Activated T-helper 17 cell treated with anti-CD3 and anti-CD28 coated beads, Interleukin-2, amount 50 U/mL, for 72 hours (primary cell): ENCODE results near the gene SPHK2. TPM values are rescaled to one million over a fixed set of nuclear protein-coding genes. Genes with fewer than 3 reads are reported as not detected.

Experiments
- ATAC-seq: fragments of 150-1000 bp; cut with Tn5 transposase; replicated peaks from 2 replicates; pipeline ENCODE4 v1.10.0; 2021; ENCODE audit warnings: mild to moderate bottlenecking, moderate library complexity
- H3K27ac Mint-ChIP-seq: one replicate; pipeline ENCODE4 v1.8.0; 2022; ENCODE audit warnings: mixed read lengths
- H3K27me3 Mint-ChIP-seq: one replicate; pipeline ENCODE4 v1.8.0; 2022; ENCODE audit warnings: mixed read lengths
- H3K36me3 Mint-ChIP-seq: one replicate; pipeline ENCODE4 v1.8.0; 2022; ENCODE audit warnings: low read depth, mild to moderate bottlenecking, mixed read lengths
- H3K4me1 Mint-ChIP-seq: one replicate; pipeline ENCODE4 v1.8.0; 2022; ENCODE audit warnings: mixed read lengths
- H3K4me3 Mint-ChIP-seq: one replicate; pipeline ENCODE4 v1.8.0; 2022; ENCODE audit warnings: mild to moderate bottlenecking, mixed read lengths
- H3K9me3 Mint-ChIP-seq: one replicate; pipeline ENCODE4 v1.8.0; 2022; ENCODE audit warnings: mixed read lengths
- total RNA-seq, 2 donors: library from RNA; stranded (reverse); gene quantifications; one replicate each; pipeline ENCODE4 v1.2.3, GENCODE V29; 2022

The SPHK2 gene
- total RNA-seq, 2 donors from 2014 or later: 31.3 to 49.3 TPM

GRCh38 chr19:48613852-48614435 is 5.4 kb upstream of the SPHK2 start:
- H3K36me3 Mint-ChIP-seq: peaks cover 50% of the 10 kb centered on the region
- no peaks in the 10 kb centered on the region for H3K9me3 Mint-ChIP-seq
- no peak for ATAC-seq
- peak overlapping the region; percentile 85 for H3K27ac Mint-ChIP-seq
- no peaks in the 10 kb centered on the region for H3K27me3 Mint-ChIP-seq
- H3K4me1 Mint-ChIP-seq: no peaks in the 10 kb centered on the region
- no peak overlapping the region for H3K4me3 Mint-ChIP-seq

GRCh38 chr19:48614436-48615230 is 4.7 kb upstream of the SPHK2 start, which contains the start of gene FAM83E:
TSS of gene FAM83E (minus strand) at chr19:48615076. CDS start at chr19:48613372, 1,704 bp downstream.
- H3K27ac Mint-ChIP-seq: peak within 1 kb of the TSS; percentile 85
- ATAC-seq: no peak
- peaks cover 57% of the 10 kb centered on the region for H3K36me3 Mint-ChIP-seq
- no peaks in the 10 kb centered on the region for H3K27me3 Mint-ChIP-seq
- H3K4me1 Mint-ChIP-seq: peaks cover 3% of the 10 kb centered on the region
- no peaks in the 10 kb centered on the region for H3K9me3 Mint-ChIP-seq
- peak within 1 kb of the TSS; percentile 99 for H3K4me3 Mint-ChIP-seq

GRCh38 chr19:48615231-48616040 is 3.9 kb upstream of the SPHK2 start:
- H3K4me1 Mint-ChIP-seq: peaks cover 5% of the 10 kb centered on the region
- peak overlapping the region; percentile 99 for H3K4me3 Mint-ChIP-seq
- peaks cover 65% of the 10 kb centered on the region for H3K36me3 Mint-ChIP-seq
- H3K27me3 Mint-ChIP-seq: no peaks in the 10 kb centered on the region
- no peaks in the 10 kb centered on the region for H3K9me3 Mint-ChIP-seq
- ATAC-seq: no peak
- peak overlapping the region; percentile 41 for H3K27ac Mint-ChIP-seq

GRCh38 chr19:48616041-48616436 is 3.3 kb upstream of the SPHK2 start:
- peaks cover 5% of the 10 kb centered on the region for H3K4me1 Mint-ChIP-seq
- H3K27me3 Mint-ChIP-seq: no peaks in the 10 kb centered on the region
- H3K4me3 Mint-ChIP-seq: peak overlapping the region; percentile 99
- no peaks in the 10 kb centered on the region for H3K9me3 Mint-ChIP-seq
- no peak for ATAC-seq
- H3K36me3 Mint-ChIP-seq: peaks cover 67% of the 10 kb centered on the region
- peak overlapping the region; percentile 100 for H3K27ac Mint-ChIP-seq

- no peak for ATAC-seq
- Mint-ChIP-seq H3K36me3 (peaks cover 72% of the 10 kb centered on the region), H3K4me3 (peak overlapping the region; percentile 99), H3K9me3 (no peaks in the 10 kb centered on the region), H3K27me3 (no peaks in the 10 kb centered on the region), H3K27ac (peak overlapping the region; percentile 100), H3K4me1 (peaks cover 5% of the 10 kb centered on the region)
These were observed 2.7 kb upstream of the SPHK2 start for GRCh38 chr19:48616491-48617056.

- Mint-ChIP-seq H3K9me3 (no peaks in the 10 kb centered on the region), H3K27ac (peak overlapping the region; percentile 100), H3K27me3 (no peaks in the 10 kb centered on the region), H3K4me3 (peak overlapping the region; percentile 99), H3K4me1 (peaks cover 5% of the 10 kb centered on the region), H3K36me3 (peaks cover 80% of the 10 kb centered on the region)
- no peak for ATAC-seq
These were observed 2.0 kb upstream of the SPHK2 start for GRCh38 chr19:48617146-48617937.

- H3K4me1 Mint-ChIP-seq: peaks cover 8% of the 10 kb centered on the region
- ATAC-seq: no peak
These were observed 909 bp upstream of the SPHK2 start for GRCh38 chr19:48618278-48618915.

GRCh38 chr19:48619692-48620585 is 633 bp downstream of the SPHK2 start:
- H3K36me3 Mint-ChIP-seq: peaks cover 87% of the 10 kb centered on the region
- no peak for ATAC-seq
- peak overlapping the region; percentile 100 for H3K27ac Mint-ChIP-seq
- H3K4me1 Mint-ChIP-seq: peaks cover 16% of the 10 kb centered on the region
- H3K9me3 Mint-ChIP-seq: no peaks in the 10 kb centered on the region
- H3K27me3 Mint-ChIP-seq: no peaks in the 10 kb centered on the region
- peak overlapping the region; percentile 99 for H3K4me3 Mint-ChIP-seq

More at GRCh38 chr19:48618278-48618915, 909 bp upstream of the SPHK2 start:
- no peaks in the 10 kb centered on the region for H3K27me3 Mint-ChIP-seq
- H3K9me3 Mint-ChIP-seq: no peaks in the 10 kb centered on the region
- peaks cover 88% of the 10 kb centered on the region for H3K36me3 Mint-ChIP-seq
- peak overlapping the region; percentile 99 for H3K4me3 Mint-ChIP-seq
- peak overlapping the region; percentile 100 for H3K27ac Mint-ChIP-seq

GRCh38 chr19:48623556-48624066 is 4.3 kb downstream of the SPHK2 start:
- no peak for ATAC-seq
- H3K36me3 Mint-ChIP-seq: peaks cover 60% of the 10 kb centered on the region
- peaks cover 16% of the 10 kb centered on the region for H3K4me1 Mint-ChIP-seq
- H3K27ac Mint-ChIP-seq: peak overlapping the region; percentile 92
- no peaks in the 10 kb centered on the region for H3K9me3 Mint-ChIP-seq
- peak overlapping the region; percentile 83 for H3K4me3 Mint-ChIP-seq
- H3K27me3 Mint-ChIP-seq: no peaks in the 10 kb centered on the region

GRCh38 chr19:48624067-48624594 is 4.8 kb downstream of the SPHK2 start:
- H3K27me3 Mint-ChIP-seq: no peaks in the 10 kb centered on the region
- H3K27ac Mint-ChIP-seq: peak overlapping the region; percentile 92
- H3K4me1 Mint-ChIP-seq: peaks cover 16% of the 10 kb centered on the region
- H3K4me3 Mint-ChIP-seq: peak overlapping the region; percentile 83
- H3K9me3 Mint-ChIP-seq: no peaks in the 10 kb centered on the region
- H3K36me3 Mint-ChIP-seq: peaks cover 59% of the 10 kb centered on the region
- peak; percentile 88 for ATAC-seq

- H3K27ac Mint-ChIP-seq: peak overlapping the region; percentile 1
- peak overlapping the region; percentile 83 for H3K4me3 Mint-ChIP-seq
- peaks cover 11% of the 10 kb centered on the region for H3K4me1 Mint-ChIP-seq
- no peak for ATAC-seq
- no peaks in the 10 kb centered on the region for H3K27me3 Mint-ChIP-seq
- no peaks in the 10 kb centered on the region for H3K9me3 Mint-ChIP-seq
- peaks cover 50% of the 10 kb centered on the region for H3K36me3 Mint-ChIP-seq
These were observed 5.8 kb downstream of the SPHK2 start for GRCh38 chr19:48624791-48625723.
